ENCODE measurements around the gene RNF225.
"Not testable (repeated sequence)": the region's sequence is repeated elsewhere in the genome, so short reads cannot be mapped to it uniquely, and the experiment has no call there.

Gene RNF225

DNA sequence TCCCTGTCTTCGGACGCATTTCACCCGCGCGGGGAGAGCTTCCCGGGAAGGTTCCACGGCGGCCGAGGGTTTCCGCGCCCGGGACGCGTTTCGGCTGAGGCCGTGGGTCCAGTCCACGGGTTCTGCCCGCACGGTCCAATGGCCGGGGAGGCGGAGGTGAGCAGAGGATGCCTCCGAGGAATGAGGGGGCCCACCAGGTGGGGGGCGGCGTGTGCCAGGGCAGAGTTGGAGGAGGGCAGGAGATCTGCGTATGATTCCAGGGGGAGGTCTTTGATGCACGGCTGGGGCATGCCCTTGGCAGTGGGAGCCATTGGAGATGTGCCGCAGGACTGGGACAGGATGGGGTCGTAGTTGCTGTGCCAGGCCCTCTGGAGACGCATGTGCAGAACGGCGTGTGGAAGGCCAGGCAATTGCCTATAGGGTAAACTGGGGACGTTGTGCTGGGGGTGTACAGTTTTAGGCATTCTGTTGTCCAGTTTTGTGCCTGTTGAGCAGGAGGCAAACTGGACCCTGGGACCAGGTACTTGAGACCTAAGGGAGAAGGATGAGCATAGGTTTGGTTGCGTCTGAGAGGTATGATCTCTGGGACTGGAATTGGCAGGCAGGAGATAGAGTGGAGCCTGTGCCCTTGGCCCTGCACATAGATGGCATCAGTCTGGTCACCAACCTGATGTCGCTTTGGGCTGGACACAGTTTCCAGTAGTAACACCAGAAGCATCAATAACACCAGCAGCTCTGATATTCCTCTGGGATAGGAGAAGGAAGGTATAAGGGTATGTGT lies 13.7 kb downstream of the RNF225 start:
- H3K36me3 ChIP-seq (ENCODE audit: control insufficient read depth in 2 of 2, insufficient read depth in 2 of 2, low read length in 2 of 2): no peaks in the 10 kb centered on the region
- H3K4me1 ChIP-seq (ENCODE audit: control insufficient read depth in 2 of 2, insufficient read depth in 2 of 2, low read length in 2 of 2): peaks cover 7 to 17% of the 10 kb centered on the region in 2 donors

DNA sequence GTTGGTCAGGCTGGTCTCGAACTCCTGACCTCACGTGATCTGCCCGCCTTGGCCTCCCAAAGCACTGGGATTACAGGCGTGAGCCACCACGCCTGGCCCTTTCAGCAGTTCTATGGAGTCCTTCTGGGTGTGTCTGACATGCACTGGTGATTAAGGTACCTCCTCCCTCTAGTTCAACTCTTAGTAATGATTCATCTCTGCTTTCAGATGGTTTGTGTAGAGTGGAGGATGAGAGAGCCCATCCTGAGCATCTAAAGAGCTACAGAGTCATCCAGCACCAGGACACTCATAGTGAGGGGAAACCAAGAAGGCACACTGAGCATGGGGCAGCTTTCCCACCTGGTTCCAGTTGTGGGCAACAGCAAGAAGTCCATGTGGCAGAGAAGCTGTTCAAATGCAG lies 21.1 kb downstream of the RNF225 start:
- H3K4me3 ChIP-seq (ENCODE audit: low read length in 2 of 2): no peak overlapping the region

More for the DNA sequence above, 13.7 kb downstream of the RNF225 start:
- Histone ChIP-seq H3K27ac (ENCODE audit: low read depth in 2 of 2, low read length in 2 of 2) (peak overlapping the region; percentile 79 to 87), H3K27me3 (ENCODE audit: control insufficient read depth in 2 of 2, insufficient read depth in 2 of 2, low read length in 2 of 2) (no peaks in the 10 kb centered on the region), H3K9ac (ENCODE audit: low read depth in 1 of 2, low read length in 2 of 2) (peak overlapping the region; percentile 79 to 93), H3K9me3 (ENCODE audit: control insufficient read depth in 2 of 2, low read length in 2 of 2) (no peaks in the 10 kb centered on the region), H3K4me3 (ENCODE audit: low read length in 2 of 2) (peak overlapping the region; percentile 87 to 93)

DNA sequence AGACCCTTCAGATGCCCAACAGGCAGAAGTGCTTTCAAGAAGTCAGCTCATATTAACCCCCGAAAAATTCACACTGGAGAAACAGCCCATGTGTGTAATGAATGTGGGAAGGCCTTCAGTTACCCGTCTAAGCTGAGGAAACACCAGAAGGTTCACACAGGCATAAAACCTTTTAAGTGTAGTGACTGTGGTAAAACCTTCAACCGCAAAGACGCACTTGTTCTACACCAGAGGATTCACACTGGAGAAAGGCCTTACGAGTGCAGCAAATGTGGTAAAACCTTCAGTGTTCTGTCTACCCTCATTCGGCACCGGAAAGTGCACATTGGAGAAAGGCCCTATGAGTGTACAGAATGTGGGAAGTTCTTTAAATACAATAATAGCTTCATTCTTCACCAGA lies 21.6 kb downstream of the RNF225 start:
- H3K36me3 ChIP-seq (ENCODE audit: control insufficient read depth in 2 of 2, insufficient read depth in 2 of 2, low read length in 2 of 2): peaks cover 17 to 26% of the 10 kb centered on the region in 2 donors

More for the DNA sequence above, 21.1 kb downstream of the RNF225 start:
- H3K4me1 ChIP-seq (ENCODE audit: control insufficient read depth in 2 of 2, insufficient read depth in 2 of 2, low read length in 2 of 2): no peaks in the 10 kb centered on the region
- H3K27ac ChIP-seq (ENCODE audit: low read depth in 2 of 2, low read length in 2 of 2): no peak overlapping the region
- H3K9ac ChIP-seq (ENCODE audit: low read depth in 1 of 2, low read length in 2 of 2): no peak overlapping the region
- no peaks in the 10 kb centered on the region for H3K9me3 ChIP-seq (ENCODE audit: control insufficient read depth in 2 of 2, low read length in 2 of 2)
- H3K36me3 ChIP-seq (ENCODE audit: control insufficient read depth in 2 of 2, insufficient read depth in 2 of 2, low read length in 2 of 2): peaks cover 17 to 26% of the 10 kb centered on the region in 2 donors
- H3K27me3 ChIP-seq (ENCODE audit: control insufficient read depth in 2 of 2, insufficient read depth in 2 of 2, low read length in 2 of 2): no peaks in the 10 kb centered on the region

DNA sequence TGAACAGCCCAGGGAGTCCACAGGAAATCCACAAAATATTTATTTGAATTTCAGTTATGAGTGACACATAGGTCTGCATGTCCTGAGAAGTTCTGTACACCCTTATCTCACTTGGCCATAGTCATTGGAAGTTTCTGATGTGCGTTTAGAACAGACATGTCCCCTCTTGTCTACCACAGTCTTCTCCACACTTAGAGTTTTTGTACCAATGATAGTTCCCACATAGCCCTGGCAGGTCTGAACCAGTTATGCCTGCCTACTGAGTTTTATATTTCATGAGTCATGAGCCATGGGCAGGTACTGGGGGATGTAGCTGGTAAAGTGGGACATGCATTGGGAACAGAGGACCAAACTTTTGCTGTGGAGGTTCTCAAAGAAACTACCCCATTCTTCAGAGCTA lies 33.2 kb downstream of the RNF225 start:
- H3K4me1 ChIP-seq (ENCODE audit: control insufficient read depth in 2 of 2, insufficient read depth in 2 of 2, low read length in 2 of 2): no peaks in the 10 kb centered on the region
- H3K4me3 ChIP-seq (ENCODE audit: low read length in 2 of 2): no peak overlapping the region
- H3K36me3 ChIP-seq (ENCODE audit: control insufficient read depth in 2 of 2, insufficient read depth in 2 of 2, low read length in 2 of 2): peaks cover under 1 to 13% of the 10 kb centered on the region in 2 donors
- no peak overlapping the region for H3K27ac ChIP-seq (ENCODE audit: low read depth in 2 of 2, low read length in 2 of 2)
- H3K9me3 ChIP-seq (ENCODE audit: control insufficient read depth in 2 of 2, low read length in 2 of 2): peaks cover 33 to 43% of the 10 kb centered on the region in 2 donors
- no peaks in the 10 kb centered on the region for H3K27me3 ChIP-seq (ENCODE audit: control insufficient read depth in 2 of 2, insufficient read depth in 2 of 2, low read length in 2 of 2)
- no peak overlapping the region for H3K9ac ChIP-seq (ENCODE audit: low read depth in 1 of 2, low read length in 2 of 2)

More for the DNA sequence above, 21.6 kb downstream of the RNF225 start:
- Histone ChIP-seq H3K27me3 (ENCODE audit: control insufficient read depth in 2 of 2, insufficient read depth in 2 of 2, low read length in 2 of 2) (no peaks in the 10 kb centered on the region), H3K9me3 (ENCODE audit: control insufficient read depth in 2 of 2, low read length in 2 of 2) (no peaks in the 10 kb centered on the region), H3K4me1 (ENCODE audit: control insufficient read depth in 2 of 2, insufficient read depth in 2 of 2, low read length in 2 of 2) (no peaks in the 10 kb centered on the region), H3K4me3 (ENCODE audit: low read length in 2 of 2) (no peak overlapping the region), H3K9ac (ENCODE audit: low read depth in 1 of 2, low read length in 2 of 2) (no peak overlapping the region), H3K27ac (ENCODE audit: low read depth in 2 of 2, low read length in 2 of 2) (no peak overlapping the region)

DNA sequence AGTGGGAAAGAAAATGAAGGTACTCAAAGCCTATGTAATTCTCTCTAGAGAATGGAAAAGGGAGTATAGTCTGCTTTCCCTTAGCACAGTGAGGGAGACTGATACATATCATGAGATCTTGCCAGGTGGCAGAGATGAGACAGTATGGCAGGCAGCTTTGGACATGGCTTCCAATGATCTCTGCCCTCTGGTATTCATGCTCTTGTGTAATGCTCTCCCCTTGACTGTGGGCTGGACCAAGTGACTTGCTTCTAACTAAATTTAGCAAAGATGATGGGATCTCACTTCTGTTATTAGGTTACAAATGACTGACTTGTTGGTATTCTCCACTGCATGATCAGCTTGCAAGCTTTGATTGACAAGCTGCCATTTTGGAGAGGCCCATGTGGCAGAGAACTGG lies 34.3 kb downstream of the RNF225 start:
- Histone ChIP-seq H3K36me3 (ENCODE audit: control insufficient read depth in 2 of 2, insufficient read depth in 2 of 2, low read length in 2 of 2) (peaks cover 12 to 24% of the 10 kb centered on the region in 2 donors), H3K4me1 (ENCODE audit: control insufficient read depth in 2 of 2, insufficient read depth in 2 of 2, low read length in 2 of 2) (no peaks in the 10 kb centered on the region), H3K4me3 (ENCODE audit: low read length in 2 of 2) (no peak overlapping the region), H3K9ac (ENCODE audit: low read depth in 1 of 2, low read length in 2 of 2) (no peak overlapping the region), H3K27me3 (ENCODE audit: control insufficient read depth in 2 of 2, insufficient read depth in 2 of 2, low read length in 2 of 2) (no peaks in the 10 kb centered on the region), H3K9me3 (ENCODE audit: control insufficient read depth in 2 of 2, low read length in 2 of 2) (peaks cover 44 to 53% of the 10 kb centered on the region in 2 donors), H3K27ac (ENCODE audit: low read depth in 2 of 2, low read length in 2 of 2) (no peak overlapping the region)

DNA sequence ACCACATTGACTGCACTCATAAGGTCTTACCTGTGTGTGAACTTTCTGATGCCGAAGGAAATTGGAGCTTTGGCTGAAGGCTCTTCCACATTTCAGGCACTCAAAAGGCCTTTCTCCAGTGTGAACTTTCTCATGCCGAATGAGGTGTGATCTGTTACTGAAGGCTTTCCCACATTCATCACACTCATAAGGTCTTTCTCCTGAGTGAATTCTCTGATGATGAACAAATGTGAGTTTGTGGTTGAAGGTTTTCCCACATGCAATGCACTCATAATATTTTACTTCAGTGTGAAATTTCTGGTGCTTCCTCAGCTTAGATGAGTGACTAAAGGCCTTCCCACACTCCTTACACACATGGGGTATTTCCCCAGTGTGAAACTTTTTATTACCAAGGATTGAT lies 38.8 kb downstream of the RNF225 start:
- Histone ChIP-seq H3K4me3 (ENCODE audit: low read length in 2 of 2) (peak overlapping the region in 1 of 2 donors; percentile 22), H3K4me1 (ENCODE audit: control insufficient read depth in 2 of 2, insufficient read depth in 2 of 2, low read length in 2 of 2) (peaks cover 0 to 3% of the 10 kb centered on the region in 2 donors), H3K27ac (ENCODE audit: low read depth in 2 of 2, low read length in 2 of 2) (no peak overlapping the region), H3K9ac (ENCODE audit: low read depth in 1 of 2, low read length in 2 of 2) (no peak overlapping the region), H3K9me3 (ENCODE audit: control insufficient read depth in 2 of 2, low read length in 2 of 2) (peaks cover 52 to 65% of the 10 kb centered on the region in 2 donors), H3K36me3 (ENCODE audit: control insufficient read depth in 2 of 2, insufficient read depth in 2 of 2, low read length in 2 of 2) (peaks cover 21 to 50% of the 10 kb centered on the region in 2 donors), H3K27me3 (ENCODE audit: control insufficient read depth in 2 of 2, insufficient read depth in 2 of 2, low read length in 2 of 2) (no peaks in the 10 kb centered on the region)

DNA sequence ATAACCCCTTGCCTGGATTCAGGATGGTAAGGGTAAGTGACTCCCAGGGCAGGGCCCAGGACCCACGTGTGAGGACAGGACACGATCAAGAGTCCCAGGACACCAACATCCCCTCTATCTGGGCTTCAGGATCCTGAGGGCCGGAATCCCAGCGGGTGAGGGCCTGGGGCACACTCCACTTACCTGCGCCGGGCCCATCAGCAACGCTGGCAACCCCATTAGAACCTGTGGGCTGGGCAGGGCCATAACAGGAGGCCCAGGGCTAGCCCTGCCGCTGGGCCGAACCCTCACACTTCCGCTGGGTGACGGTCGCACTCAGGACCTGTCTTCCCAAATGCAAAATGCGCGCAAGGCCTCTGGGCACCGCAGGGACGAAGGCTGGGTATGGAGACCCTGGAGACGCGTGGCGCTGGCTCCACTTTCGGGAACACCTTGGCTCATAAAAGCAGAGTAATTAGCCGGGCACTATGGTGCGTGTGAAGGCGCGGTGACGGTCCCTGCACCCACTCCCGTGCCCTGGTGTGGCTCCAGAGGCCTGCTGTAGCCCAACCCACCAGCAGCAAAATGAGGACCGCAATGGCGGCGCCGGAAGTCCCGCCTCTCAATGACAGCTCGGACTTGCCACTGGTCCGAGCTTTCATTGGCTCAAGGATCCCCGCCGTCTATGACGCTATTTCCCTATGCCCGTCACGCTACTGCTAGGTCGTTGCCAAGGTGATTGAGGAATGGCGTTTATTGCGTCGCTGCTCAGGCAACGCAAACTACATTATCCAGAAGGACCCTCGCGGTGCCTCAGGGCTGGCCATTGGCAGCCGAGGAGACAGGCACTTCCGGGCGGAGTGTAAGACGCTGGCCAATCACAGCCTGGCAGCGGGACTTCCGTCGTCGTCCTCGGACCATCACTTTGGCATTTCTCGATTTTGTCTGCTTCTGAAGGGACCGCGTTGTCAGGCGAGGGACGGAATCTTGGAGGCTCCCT lies 44.4 kb downstream of the RNF225 start, which contains the start of gene ZNF132:
Gene ZNF132, minus strand, starts transcription at position 578 of the 979 bp plus-strand sequence. Its CDS starts 332 bp downstream, at position 246.
- H3K4me3 ChIP-seq (ENCODE audit: low read length in 2 of 2): peak within 1 kb of the TSS; percentile 82 to 91
- no peaks in the 10 kb centered on the region for H3K27me3 ChIP-seq (ENCODE audit: control insufficient read depth in 2 of 2, insufficient read depth in 2 of 2, low read length in 2 of 2)
- peaks cover 6 to 9% of the 10 kb centered on the region in 2 donors for H3K4me1 ChIP-seq (ENCODE audit: control insufficient read depth in 2 of 2, insufficient read depth in 2 of 2, low read length in 2 of 2)
- peak within 1 kb of the TSS; percentile 54 to 79 for H3K27ac ChIP-seq (ENCODE audit: low read depth in 2 of 2, low read length in 2 of 2)
- peaks cover 7 to 24% of the 10 kb centered on the region in 2 donors for H3K9me3 ChIP-seq (ENCODE audit: control insufficient read depth in 2 of 2, low read length in 2 of 2)
- H3K36me3 ChIP-seq (ENCODE audit: control insufficient read depth in 2 of 2, insufficient read depth in 2 of 2, low read length in 2 of 2): peaks cover 7 to 24% of the 10 kb centered on the region in 2 donors
- peak within 1 kb of the TSS; percentile 56 to 63 for H3K9ac ChIP-seq (ENCODE audit: low read depth in 1 of 2, low read length in 2 of 2)

DNA sequence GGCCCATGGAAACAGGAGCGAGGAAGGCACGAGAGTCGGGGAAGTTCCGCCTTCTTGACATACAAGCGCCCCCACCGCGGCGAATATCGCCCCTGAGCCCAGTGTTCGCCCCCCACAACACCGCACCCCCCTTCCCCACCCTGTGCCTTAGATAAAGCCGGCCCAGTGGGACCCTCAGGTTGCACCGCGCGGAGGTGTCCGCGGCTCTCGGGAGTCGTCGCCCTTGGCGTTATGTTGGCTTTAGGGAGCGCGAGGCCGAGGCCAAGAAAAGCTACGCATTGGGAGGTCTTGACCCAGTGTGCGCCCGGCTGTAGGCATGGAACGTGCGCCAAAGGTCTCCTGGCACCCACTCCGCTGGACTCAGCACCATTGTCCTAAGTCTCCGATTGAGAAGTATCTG lies 45.1 kb downstream of the RNF225 start:
- Histone ChIP-seq H3K9ac (ENCODE audit: low read depth in 1 of 2, low read length in 2 of 2) (peak overlapping the region in 1 of 2 donors; percentile 27), H3K27ac (ENCODE audit: low read depth in 2 of 2, low read length in 2 of 2) (peak overlapping the region; percentile 54 to 66), H3K27me3 (ENCODE audit: control insufficient read depth in 2 of 2, insufficient read depth in 2 of 2, low read length in 2 of 2) (no peaks in the 10 kb centered on the region), H3K4me3 (ENCODE audit: low read length in 2 of 2) (peak overlapping the region; percentile 82 to 91), H3K36me3 (ENCODE audit: control insufficient read depth in 2 of 2, insufficient read depth in 2 of 2, low read length in 2 of 2) (peaks cover 6 to 17% of the 10 kb centered on the region in 2 donors), H3K9me3 (ENCODE audit: control insufficient read depth in 2 of 2, low read length in 2 of 2) (peaks cover 3 to 19% of the 10 kb centered on the region in 2 donors), H3K4me1 (ENCODE audit: control insufficient read depth in 2 of 2, insufficient read depth in 2 of 2, low read length in 2 of 2) (peaks cover 6 to 9% of the 10 kb centered on the region in 2 donors)

DNA sequence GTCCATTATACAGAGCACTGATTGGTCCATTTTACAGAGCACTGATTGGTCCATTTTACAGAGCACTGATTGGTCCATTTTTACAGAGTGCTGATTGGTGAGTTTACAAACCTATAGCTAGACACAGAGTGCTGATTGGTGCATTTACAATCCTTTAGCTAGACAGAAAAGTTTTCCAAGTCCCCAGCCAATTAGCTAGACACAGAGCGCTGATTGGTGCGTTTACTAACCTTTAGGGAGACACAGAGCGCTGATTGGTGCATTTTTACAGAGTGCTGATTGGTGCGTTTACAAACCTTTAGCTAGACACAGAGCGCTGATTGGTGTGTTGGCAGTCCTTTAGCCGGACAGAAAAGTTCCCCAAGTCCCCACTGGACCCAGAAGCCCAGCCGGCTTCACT lies 47.5 kb downstream of the RNF225 start:
- not testable (repeated sequence) for H3K27me3 ChIP-seq (ENCODE audit: control insufficient read depth in 2 of 2, insufficient read depth in 2 of 2, low read length in 2 of 2); H3K4me3 ChIP-seq (ENCODE audit: low read length in 2 of 2); H3K36me3 ChIP-seq (ENCODE audit: control insufficient read depth in 2 of 2, insufficient read depth in 2 of 2, low read length in 2 of 2); H3K9me3 ChIP-seq (ENCODE audit: control insufficient read depth in 2 of 2, low read length in 2 of 2); H3K4me1 ChIP-seq (ENCODE audit: control insufficient read depth in 2 of 2, insufficient read depth in 2 of 2, low read length in 2 of 2); H3K9ac ChIP-seq (ENCODE audit: low read depth in 1 of 2, low read length in 2 of 2); H3K27ac ChIP-seq (ENCODE audit: low read depth in 2 of 2, low read length in 2 of 2)
